ENCODE results near the gene PIK3R5.

DNA sequence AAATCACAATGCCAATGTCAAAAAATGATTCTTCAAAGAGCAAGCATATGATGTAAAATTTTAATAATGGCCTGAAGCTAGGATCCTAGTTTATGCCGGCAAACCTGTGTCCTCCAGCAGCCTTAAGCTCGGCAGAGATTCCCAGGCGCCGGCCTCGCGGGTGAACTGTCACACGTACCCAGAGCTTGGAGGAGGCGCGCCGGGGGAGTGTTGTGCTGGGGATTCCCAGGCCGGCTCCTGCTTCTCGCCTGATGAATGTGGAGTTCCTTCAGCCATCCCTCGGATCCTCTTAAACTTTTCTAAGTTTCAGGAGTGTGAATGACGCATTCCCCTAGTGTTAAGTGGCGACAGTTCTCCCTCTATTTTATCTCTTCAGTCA is 36.7 kb upstream of the PIK3R5 start:
- TF ChIP-seq, protein P1, sequence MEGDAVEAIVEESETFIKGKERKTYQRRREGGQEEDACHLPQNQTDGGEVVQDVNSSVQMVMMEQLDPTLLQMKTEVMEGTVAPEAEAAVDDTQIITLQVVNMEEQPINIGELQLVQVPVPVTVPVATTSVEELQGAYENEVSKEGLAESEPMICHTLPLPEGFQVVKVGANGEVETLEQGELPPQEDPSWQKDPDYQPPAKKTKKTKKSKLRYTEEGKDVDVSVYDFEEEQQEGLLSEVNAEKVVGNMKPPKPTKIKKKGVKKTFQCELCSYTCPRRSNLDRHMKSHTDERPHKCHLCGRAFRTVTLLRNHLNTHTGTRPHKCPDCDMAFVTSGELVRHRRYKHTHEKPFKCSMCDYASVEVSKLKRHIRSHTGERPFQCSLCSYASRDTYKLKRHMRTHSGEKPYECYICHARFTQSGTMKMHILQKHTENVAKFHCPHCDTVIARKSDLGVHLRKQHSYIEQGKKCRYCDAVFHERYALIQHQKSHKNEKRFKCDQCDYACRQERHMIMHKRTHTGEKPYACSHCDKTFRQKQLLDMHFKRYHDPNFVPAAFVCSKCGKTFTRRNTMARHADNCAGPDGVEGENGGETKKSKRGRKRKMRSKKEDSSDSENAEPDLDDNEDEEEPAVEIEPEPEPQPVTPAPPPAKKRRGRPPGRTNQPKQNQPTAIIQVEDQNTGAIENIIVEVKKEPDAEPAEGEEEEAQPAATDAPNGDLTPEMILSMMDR (IDR thresholded peaks at IDR 0.05): no peak
- no peak for TF ChIP-seq POLR2A (IDR thresholded peaks at IDR 0.05)

Data from heart left ventricle (tissue), 13 donors.